Neural cell (in vitro differentiated cells): ENCODE measurements around the gene SLC2A4RG.

Experiments
- CTCF ChIP-seq: fragments of 450-650 bp; IDR thresholded peaks from 2 replicates; pipeline ENCODE4 v1.5.1; 2014; ENCODE audit warnings: antibody characterized with exemption, mild to moderate bottlenecking, moderate library complexity; ENCODE audit not compliant: poor library complexity, severe bottlenecking
- EP300 ChIP-seq: fragments of 450-650 bp; conservative IDR thresholded peaks from 2 replicates; pipeline ENCODE4 v1.6.1; 2014; ENCODE audit warnings: antibody characterized with exemption, mild to moderate bottlenecking, moderate library complexity; ENCODE audit not compliant: poor library complexity, severe bottlenecking
- EZH2 ChIP-seq: fragments of 200-600, 300-800 bp; shearing (Covaris generic), sonication (generic); IDR thresholded peaks from 2 replicates; pipeline ENCODE4 v1.6.1; 2014; ENCODE audit warnings: antibody characterized with exemption, low read length, borderline replicate concordance, mild to moderate bottlenecking; ENCODE audit not compliant: insufficient read depth, poor library complexity, severe bottlenecking
- MXI1 ChIP-seq: fragments of 450-650 bp; conservative IDR thresholded peaks from 2 replicates; pipeline ENCODE4 v1.6.1; 2014; ENCODE audit warnings: antibody characterized with exemption, mild to moderate bottlenecking; ENCODE audit not compliant: poor library complexity, severe bottlenecking
- POLR2AphosphoS5 ChIP-seq: IDR thresholded peaks from 2 replicates; pipeline ENCODE4 v1.6.1; 2012
- RAD21 ChIP-seq: fragments of 450-650 bp; conservative IDR thresholded peaks from 2 replicates; pipeline ENCODE4 v1.6.1; 2014; ENCODE audit warnings: antibody characterized with exemption, mild to moderate bottlenecking, moderate library complexity
- REST ChIP-seq: IDR thresholded peaks from 2 replicates; pipeline ENCODE4 v1.6.1; 2012; ENCODE audit warnings: borderline replicate concordance
- SMC3 ChIP-seq: fragments of 450-650 bp; conservative IDR thresholded peaks from 2 replicates; pipeline ENCODE4 v1.6.1; 2014; ENCODE audit warnings: antibody characterized with exemption, mild to moderate bottlenecking, moderate library complexity; ENCODE audit not compliant: poor library complexity
- TAF1 ChIP-seq: IDR thresholded peaks from 2 replicates; pipeline ENCODE4 v1.6.1; 2012; ENCODE audit warnings: low read depth

- no peak for TF ChIP-seq TAF1
- peak; percentile 46 for TF ChIP-seq CTCF
- TF ChIP-seq RAD21 = no peak
- TF ChIP-seq EP300 = no peak
- no peak for TF ChIP-seq REST
- no peak for TF ChIP-seq POLR2AphosphoS5
- TF ChIP-seq SMC3 = no peak
- no peak for TF ChIP-seq EZH2
- no peak for TF ChIP-seq MXI1
These were observed 32.6 kb upstream of the SLC2A4RG start for GRCh38 chr20:63706852-63707557.
